GM06990 (cell line): ENCODE data around the gene LHFPL6.

Experiments
- DNase-seq: peaks from one replicate; pipeline ENCODE4 v3.0.0-alpha.2; 2011; ENCODE audit not compliant: insufficient read length; ENCODE audit errors: extremely low read depth
- H3K27me3 ChIP-seq: replicated peaks from 2 replicates; pipeline ENCODE4 v1.6.0; 2011; ENCODE audit warnings: low read length; ENCODE audit not compliant: control insufficient read depth, insufficient read depth
- H3K36me3 ChIP-seq: 2 replicates; pipeline ENCODE4 v1.5.1; 2011; ENCODE audit warnings: low read length; ENCODE audit not compliant: control insufficient read depth, insufficient read depth
- H3K4me3 ChIP-seq: replicated peaks from 2 replicates; pipeline ENCODE4 v1.5.1; 2011; ENCODE audit warnings: low read depth, mild to moderate bottlenecking, control low read depth, low read length
- TF ChIP-seq, protein P1 (sequence below): IDR thresholded peaks from 2 replicates; pipeline ENCODE4 v1.5.1; 2011; ENCODE audit warnings: low read length, control low read depth, mild to moderate bottlenecking, inconsistent platforms; ENCODE audit not compliant: insufficient read depth, poor library complexity, severe bottlenecking

Gene LHFPL6

DNA sequence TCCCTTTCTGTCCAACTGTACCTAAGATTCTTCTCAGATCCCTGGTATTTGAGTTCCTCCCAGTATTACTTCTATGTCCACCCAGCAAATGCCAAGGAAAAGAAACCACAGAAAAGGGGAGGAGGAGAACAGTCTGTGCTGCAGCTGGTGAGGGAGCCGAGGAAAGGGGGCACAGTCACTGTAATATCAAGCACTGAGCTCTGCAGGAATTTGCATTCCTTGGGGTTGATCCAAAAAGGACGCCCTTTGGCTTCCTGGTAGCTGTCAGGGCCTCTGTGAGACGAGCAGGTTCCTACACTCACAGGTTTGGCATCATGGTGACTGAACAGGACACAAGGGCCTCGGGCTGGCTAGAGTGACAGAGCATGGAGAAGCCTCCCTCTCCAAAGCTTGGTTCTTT is 291.4 kb downstream of the LHFPL6 start:
- no peaks in the 10 kb centered on the region for H3K36me3 ChIP-seq
- no peak for DNase-seq
- H3K4me3 ChIP-seq = no peak overlapping the region
- TF ChIP-seq, protein P1, sequence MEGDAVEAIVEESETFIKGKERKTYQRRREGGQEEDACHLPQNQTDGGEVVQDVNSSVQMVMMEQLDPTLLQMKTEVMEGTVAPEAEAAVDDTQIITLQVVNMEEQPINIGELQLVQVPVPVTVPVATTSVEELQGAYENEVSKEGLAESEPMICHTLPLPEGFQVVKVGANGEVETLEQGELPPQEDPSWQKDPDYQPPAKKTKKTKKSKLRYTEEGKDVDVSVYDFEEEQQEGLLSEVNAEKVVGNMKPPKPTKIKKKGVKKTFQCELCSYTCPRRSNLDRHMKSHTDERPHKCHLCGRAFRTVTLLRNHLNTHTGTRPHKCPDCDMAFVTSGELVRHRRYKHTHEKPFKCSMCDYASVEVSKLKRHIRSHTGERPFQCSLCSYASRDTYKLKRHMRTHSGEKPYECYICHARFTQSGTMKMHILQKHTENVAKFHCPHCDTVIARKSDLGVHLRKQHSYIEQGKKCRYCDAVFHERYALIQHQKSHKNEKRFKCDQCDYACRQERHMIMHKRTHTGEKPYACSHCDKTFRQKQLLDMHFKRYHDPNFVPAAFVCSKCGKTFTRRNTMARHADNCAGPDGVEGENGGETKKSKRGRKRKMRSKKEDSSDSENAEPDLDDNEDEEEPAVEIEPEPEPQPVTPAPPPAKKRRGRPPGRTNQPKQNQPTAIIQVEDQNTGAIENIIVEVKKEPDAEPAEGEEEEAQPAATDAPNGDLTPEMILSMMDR = no peak
- no peaks in the 10 kb centered on the region for H3K27me3 ChIP-seq

DNA sequence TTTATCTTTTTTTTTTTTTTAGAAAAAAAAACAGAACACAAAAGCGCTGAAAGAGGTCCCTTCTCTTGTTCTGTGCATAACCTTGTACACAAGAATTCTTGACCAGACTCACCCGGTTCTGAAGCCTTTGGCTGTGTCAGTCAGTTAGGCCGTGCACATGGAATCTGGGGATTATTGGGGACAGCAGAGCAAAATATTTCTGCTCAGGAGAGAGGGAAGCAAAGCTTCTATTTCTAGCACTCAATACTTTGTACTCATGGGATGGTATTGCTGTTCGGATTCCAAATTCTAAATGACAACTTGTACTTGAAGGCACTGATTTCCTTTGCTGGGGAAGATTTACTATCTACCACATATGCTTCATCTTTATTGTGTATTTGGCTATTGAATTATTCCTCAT is 292.0 kb downstream of the LHFPL6 start:
- TF ChIP-seq, protein P1 = no peak
- DNase-seq = no peak
- Histone ChIP-seq H3K36me3 (no peaks in the 10 kb centered on the region), H3K4me3 (no peak overlapping the region), H3K27me3 (no peaks in the 10 kb centered on the region)

DNA sequence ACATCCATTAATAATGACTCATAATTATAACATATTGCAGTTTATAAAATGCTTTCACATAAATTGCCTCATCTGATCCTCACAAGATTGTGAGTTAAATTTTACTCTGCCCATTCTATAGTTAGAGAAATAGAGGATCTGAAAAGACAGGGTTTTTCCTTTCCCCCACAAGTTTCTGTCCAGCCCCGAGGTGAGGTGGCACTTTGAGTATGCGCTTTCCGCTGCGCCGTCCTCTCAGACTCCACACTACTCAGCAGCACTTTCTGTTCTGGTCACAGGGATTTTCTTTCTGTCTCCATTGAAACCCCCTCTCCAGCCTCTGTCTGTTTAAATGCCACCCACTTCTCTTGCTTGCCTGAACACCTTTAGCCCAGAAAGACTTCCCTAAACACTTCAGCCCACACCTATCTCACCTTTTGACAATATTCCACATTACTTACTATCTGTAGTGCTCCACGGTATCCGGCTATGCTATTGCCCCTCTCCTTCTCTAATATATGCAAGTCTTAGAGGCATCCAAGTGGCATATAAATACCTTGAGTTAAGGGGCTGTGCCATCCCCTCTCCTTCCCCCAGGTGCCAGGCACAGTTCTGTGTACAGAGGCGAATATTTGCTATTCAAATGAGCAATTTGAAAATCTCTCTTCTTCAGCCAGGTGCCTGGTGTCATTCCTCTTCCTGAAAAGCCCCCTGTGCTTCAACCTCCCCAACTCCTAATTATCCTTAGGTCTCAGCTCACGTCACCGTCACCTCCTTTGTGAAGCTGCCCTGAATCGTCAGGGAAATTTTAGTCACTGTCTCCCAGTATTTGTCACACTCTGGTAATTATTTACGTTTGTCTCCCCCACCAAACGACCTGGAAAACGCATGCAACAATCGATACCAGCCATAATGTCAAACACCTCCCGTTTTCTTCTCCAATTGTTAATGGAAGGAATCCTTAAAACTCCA is 296.1 kb downstream of the LHFPL6 start:
- H3K36me3 ChIP-seq = no peaks in the 10 kb centered on the region
- peak; percentile 63 for DNase-seq
- no peaks in the 10 kb centered on the region for H3K27me3 ChIP-seq
- peak overlapping the region; percentile 28; the same call in 1 of the 2 replicates for H3K4me3 ChIP-seq
- TF ChIP-seq, protein P1 = no peak

DNA sequence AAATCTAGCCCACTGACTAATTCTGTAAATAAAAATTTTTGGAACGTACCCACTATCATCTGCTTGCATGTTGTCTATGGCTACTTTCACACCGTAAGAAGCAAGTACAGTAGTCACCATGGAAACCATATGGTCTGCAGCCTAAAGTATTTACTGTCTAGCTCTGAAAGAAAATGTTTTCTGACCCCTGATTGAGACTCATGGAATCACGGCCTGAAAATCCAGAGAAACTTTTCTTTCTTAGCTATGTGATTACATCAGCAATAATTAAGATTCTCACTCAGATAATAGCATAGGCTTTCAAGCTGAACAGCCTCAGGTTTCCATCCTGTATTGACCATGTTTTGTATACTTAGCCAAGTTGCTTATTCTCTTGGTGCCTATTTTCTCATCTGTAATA is 300.2 kb downstream of the LHFPL6 start:
- Histone ChIP-seq H3K4me3 (no peak overlapping the region), H3K36me3 (no peaks in the 10 kb centered on the region), H3K27me3 (no peaks in the 10 kb centered on the region)
- TF ChIP-seq, protein P1 = no peak
- DNase-seq = no peak

DNA sequence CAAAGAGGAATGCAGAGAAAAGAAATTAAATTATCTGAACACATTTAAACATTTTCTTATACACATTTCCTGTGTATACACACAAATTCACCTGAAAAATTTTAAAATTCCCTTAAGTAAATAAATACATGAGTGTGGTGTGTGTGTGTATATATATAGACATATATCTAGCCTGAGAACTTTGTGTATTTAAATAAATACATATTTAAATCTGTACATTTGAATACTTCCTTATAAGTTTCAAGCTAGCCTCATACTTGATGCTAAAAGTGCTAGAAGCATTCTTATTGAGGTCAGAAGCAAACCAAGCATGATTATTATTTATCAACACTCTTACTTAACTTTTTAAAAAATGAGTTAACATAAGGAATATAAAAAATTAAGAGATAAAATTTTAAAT is 304.0 kb downstream of the LHFPL6 start:
- DNase-seq = no peak
- TF ChIP-seq, protein P1 = no peak
- Histone ChIP-seq H3K27me3 (no peaks in the 10 kb centered on the region), H3K36me3 (no peaks in the 10 kb centered on the region), H3K4me3 (no peak overlapping the region)

DNA sequence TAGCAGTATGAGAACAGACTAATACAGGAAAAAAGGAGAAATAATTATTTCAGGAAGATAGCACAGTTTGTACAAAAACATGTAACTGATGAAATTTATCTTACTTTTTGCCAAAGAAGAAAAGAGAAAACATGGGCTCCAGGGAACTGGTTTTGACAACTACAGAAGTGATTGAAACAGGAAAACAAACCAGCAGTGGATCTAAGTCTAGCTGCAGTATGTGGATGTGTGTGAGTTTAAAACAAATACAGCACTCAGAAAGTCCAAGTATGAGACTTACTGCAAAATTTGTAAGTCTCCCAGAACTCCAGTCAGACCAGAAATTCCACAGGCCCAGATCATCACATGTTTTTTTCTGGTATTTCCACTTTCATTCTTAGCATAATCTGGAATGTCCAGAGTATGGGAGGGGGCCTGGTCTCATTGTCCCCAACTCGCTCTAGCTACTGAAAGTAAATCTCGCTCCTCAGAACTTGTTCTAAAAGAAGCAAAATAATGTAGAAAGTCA is 305.3 kb downstream of the LHFPL6 start:
- Histone ChIP-seq H3K27me3 (no peaks in the 10 kb centered on the region), H3K4me3 (no peak overlapping the region), H3K36me3 (no peaks in the 10 kb centered on the region)
- TF ChIP-seq, protein P1 = no peak
- DNase-seq = no peak
